Neutrophil (primary cell): ENCODE data around the gene GANAB.

Experiments
- H3K27ac ChIP-seq: fragments of 200-600 bp; sonication (generic); 2 replicates; pipeline ENCODE4 v1.5.1; 2016; ENCODE audit warnings: mild to moderate bottlenecking, moderate library complexity
- H3K27me3 ChIP-seq: fragments of 200-600 bp; sonication (generic); 2 replicates; pipeline ENCODE4 v1.6.0; 2016; ENCODE audit warnings: mild to moderate bottlenecking
- H3K36me3 ChIP-seq: fragments of 200-600 bp; sonication (generic); 2 replicates; pipeline ENCODE4 v1.5.1; 2017
- H3K4me1 ChIP-seq, 2 experiments: fragments of 200-600 bp in 1 of 2; sonication (generic) in 1 of 2; 1 replicate in 1 of 2; 2 replicates in 1 of 2; pipeline versions ENCODE4 v1.5.1 to v1.6.1; 2013 to 2016; ENCODE audit warnings: low read depth in 1 of 2, low read length in 1 of 2, mild to moderate bottlenecking in 1 of 2, moderate library complexity in 1 of 2; ENCODE audit not compliant: control insufficient read depth in 1 of 2, insufficient read depth in 1 of 2
- H3K4me3 ChIP-seq, 2 experiments: fragments of 200-600 bp in 1 of 2; sonication (generic) in 1 of 2; 1 replicate in 1 of 2; 2 replicates in 1 of 2; pipeline ENCODE4 v1.5.1; 2013 to 2016; ENCODE audit warnings: low read depth in 1 of 2, low read length in 1 of 2, mild to moderate bottlenecking in 1 of 2, moderate library complexity in 1 of 2
- H3K9me3 ChIP-seq: fragments of 200-600 bp; sonication (generic); 2 replicates; pipeline ENCODE4 v1.5.1; 2016
- TF ChIP-seq, protein P1 (sequence below): fragments of 200-600 bp; sonication (generic); IDR thresholded peaks from 2 replicates; pipeline ENCODE4 v1.5.1; 2016; ENCODE audit warnings: antibody characterized with exemption

Gene GANAB

DNA sequence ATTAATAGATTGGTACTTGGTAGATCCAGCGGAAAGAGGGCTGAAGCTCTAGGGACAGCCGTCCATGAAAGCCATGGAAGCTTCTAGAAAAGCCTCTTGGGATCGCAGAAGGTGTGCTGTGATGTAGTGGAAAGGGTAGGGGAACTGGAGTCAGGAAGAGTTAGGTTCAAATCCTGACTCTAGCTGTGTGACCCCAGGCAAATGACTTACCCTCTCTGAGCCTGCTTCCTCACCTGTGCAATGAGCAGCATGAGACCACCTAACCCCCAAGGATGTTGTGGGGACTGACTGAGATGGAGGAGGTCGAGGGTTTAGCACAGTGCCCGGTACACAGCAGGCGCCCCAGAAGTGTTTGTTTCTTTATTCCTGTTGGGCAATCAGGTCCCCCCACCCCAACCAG, 36.0 kb downstream of the GANAB start:
- Histone ChIP-seq H3K27me3 (no peaks in the 10 kb centered on the region), H3K4me1 (peaks cover 36% of the 10 kb centered on the region in 2 experiments), H3K36me3 (peaks cover 23% of the 10 kb centered on the region), H3K9me3 (no peaks in the 10 kb centered on the region), H3K27ac (no peak overlapping the region), H3K4me3 (no peak overlapping the region)
- TF ChIP-seq, protein P1, sequence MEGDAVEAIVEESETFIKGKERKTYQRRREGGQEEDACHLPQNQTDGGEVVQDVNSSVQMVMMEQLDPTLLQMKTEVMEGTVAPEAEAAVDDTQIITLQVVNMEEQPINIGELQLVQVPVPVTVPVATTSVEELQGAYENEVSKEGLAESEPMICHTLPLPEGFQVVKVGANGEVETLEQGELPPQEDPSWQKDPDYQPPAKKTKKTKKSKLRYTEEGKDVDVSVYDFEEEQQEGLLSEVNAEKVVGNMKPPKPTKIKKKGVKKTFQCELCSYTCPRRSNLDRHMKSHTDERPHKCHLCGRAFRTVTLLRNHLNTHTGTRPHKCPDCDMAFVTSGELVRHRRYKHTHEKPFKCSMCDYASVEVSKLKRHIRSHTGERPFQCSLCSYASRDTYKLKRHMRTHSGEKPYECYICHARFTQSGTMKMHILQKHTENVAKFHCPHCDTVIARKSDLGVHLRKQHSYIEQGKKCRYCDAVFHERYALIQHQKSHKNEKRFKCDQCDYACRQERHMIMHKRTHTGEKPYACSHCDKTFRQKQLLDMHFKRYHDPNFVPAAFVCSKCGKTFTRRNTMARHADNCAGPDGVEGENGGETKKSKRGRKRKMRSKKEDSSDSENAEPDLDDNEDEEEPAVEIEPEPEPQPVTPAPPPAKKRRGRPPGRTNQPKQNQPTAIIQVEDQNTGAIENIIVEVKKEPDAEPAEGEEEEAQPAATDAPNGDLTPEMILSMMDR: no peak

DNA sequence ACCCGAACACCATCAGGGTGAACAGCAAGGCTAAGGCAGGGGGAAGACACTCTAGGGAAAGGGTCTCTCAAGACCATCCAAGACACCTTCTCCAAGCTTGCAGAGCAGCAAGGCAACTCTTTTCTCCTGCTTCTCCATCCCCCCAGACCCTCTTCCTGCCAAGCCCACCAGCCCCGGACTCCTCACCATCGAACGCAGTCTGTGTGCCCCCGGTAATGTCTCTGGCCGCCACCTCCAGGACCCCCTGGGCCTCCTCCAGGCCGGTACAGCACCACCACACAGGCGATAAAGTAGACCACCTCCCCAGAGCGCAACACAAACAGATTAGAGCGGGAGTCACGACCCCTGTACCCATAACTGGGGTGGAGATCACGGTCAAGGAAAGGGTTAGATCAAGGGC, 37.6 kb downstream of the GANAB start:
- no peaks in the 10 kb centered on the region for H3K27me3 ChIP-seq
- H3K9me3 ChIP-seq: no peaks in the 10 kb centered on the region
- TF ChIP-seq, protein P1: no peak
- no peak overlapping the region for H3K27ac ChIP-seq
- H3K4me3 ChIP-seq: no peak overlapping the region
- H3K4me1 ChIP-seq: peaks cover 28 to 29% of the 10 kb centered on the region in 2 experiments
- H3K36me3 ChIP-seq: peaks cover 29% of the 10 kb centered on the region

DNA sequence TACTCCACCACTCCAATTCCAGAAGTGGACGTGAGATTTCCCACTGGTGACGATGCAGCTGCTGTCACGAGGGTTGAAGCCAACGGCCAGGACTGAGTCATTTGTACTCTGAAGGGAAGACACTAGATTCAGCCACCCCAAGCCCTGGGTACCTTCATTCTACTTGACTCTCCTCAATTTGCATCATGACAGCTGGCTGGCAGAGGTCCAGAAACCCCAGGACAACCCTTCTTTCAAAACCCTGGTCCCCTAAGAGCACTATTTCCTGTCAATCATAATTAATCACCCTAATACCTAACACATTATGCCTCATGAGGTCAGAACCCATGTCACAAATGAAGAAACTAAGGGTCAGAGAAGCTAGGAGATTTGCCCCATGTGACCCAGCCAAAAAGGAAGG, 38.7 kb downstream of the GANAB start:
- peaks cover 29% of the 10 kb centered on the region for H3K36me3 ChIP-seq
- no peaks in the 10 kb centered on the region for H3K27me3 ChIP-seq
- peak overlapping the region; percentile 20 for H3K27ac ChIP-seq
- no peak overlapping the region for H3K4me3 ChIP-seq
- H3K9me3 ChIP-seq: no peaks in the 10 kb centered on the region
- TF ChIP-seq, protein P1: no peak
- H3K4me1 ChIP-seq: peaks cover 23% of the 10 kb centered on the region in 2 experiments

DNA sequence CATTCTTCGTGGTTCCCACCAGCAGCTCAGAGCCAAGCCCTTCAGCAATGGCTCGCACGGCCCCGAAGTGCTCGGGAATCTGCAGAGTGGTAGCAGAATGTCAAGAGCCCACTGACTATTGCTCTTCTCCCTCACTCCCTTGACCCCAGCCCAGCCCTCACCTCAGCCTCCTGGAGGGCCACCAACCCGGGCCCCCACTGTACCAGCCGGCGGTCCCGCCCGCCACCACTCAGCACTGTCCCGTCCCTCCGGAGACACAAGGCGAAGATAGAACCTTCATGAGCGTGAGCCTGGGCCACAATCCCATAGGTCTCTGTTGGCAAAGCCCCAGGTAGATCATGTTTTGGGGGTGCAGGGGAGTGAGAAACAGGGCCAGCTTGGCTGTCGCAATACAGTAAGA, 40.5 kb downstream of the GANAB start:
- no peak overlapping the region for H3K27ac ChIP-seq
- H3K4me1 ChIP-seq: peaks cover 18 to 19% of the 10 kb centered on the region in 2 experiments
- TF ChIP-seq, protein P1: no peak
- peaks cover 29% of the 10 kb centered on the region for H3K36me3 ChIP-seq
- no peaks in the 10 kb centered on the region for H3K27me3 ChIP-seq
- H3K4me3 ChIP-seq: no peak overlapping the region
- H3K9me3 ChIP-seq: no peaks in the 10 kb centered on the region

DNA sequence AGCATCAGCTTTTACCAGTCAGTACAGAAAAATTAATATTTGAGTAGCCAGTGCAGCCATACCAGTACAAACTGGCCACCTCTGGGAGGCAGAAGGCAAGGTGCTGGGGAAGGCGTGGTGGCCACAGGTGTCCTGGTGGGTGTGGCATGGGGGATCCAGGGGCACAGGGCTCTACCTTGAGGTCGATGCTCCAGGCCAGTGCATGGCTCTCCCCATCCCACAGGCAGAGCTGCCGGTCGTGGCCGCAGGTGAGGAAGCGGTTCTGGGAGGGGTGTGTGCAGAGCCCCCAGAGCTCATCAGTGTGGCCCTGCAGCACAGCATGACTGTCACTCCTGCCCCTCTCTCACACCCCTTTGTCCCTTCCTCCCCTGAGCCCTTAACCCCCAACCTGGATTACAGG, 40.9 kb downstream of the GANAB start:
- Histone ChIP-seq H3K4me1 (peaks cover 21 to 24% of the 10 kb centered on the region in 2 experiments), H3K9me3 (no peaks in the 10 kb centered on the region), H3K36me3 (peaks cover 29% of the 10 kb centered on the region), H3K4me3 (no peak overlapping the region), H3K27me3 (no peaks in the 10 kb centered on the region), H3K27ac (no peak overlapping the region)
- TF ChIP-seq, protein P1: no peak
